GM18499 (cell line): Measurements from ENCODE around the gene DHX32.

Experiments
- ATAC-seq: cut with Tn5 transposase; IDR thresholded peaks from one replicate; pipeline ENCODE4 v1.9.1; 2021; ENCODE audit warnings: moderate number of reproducible peaks; ENCODE audit not compliant: insufficient read depth, unreplicated experiment

DHX32 gene

GRCh38 chr10:125850766-125851731 is 30.0 kb downstream of the DHX32 start:
- ATAC-seq = no peak

DNA sequence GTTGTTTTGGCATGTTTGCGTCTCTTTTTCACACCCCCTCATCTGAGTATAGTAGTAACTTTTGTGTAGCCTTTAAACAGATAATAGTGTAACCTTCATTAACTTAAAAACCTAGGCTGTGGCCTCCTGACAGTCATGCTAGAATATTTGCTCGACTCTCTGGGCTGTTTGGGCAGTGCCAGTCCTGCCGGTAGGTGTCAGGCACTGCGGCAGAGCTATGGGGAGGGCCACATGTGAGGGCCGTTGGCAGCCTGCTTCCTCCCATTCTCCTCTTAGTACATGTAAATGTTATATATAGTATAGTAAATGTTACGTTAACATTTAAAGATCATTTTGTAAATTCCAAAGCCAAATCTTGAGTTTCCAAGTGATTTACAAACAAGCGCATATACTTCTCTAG is 31.6 kb downstream of the DHX32 start:
- ATAC-seq = no peak

DNA sequence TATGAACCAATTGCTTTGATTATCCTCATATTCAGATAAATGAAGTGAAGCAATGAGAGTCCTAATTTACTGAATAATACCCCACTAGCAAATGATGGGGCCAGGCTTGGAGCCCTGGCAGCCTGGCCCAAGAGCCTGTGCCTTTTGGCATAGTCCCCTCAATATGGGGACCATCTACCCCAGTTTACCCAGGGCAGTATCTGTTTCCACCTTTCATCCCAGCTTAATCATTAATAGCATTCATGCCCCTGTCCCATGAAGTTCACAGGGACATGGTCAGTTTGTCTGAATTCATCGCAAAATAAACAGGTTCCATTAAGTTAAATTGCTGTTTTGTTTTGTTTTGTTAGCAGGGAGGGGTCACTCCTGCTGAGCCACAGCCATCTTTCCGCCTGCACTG is 32.2 kb downstream of the DHX32 start:
- no peak for ATAC-seq

DNA sequence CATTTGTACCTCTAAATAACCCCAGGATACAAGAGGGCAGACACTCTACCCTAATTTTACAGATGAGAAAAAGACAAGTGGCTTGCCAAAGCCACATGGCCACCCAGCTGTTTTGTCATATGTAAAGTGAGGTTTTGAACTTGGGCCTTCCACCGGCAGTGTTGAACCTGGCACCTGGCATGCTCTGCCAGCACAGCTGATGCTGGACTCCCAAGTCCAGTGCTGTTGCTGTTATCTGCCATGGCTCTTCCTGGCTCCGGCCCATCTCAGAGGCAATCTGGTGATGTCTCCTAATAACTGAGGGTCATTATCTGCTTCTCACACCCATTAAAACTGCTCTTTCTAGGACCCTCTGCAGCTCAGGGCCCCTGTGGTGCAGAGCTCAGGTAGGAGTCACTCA is 32.7 kb downstream of the DHX32 start:
- ATAC-seq = no peak

GRCh38 chr10:125846894-125847293 is 34.2 kb downstream of the DHX32 start:
- no peak for ATAC-seq

DNA sequence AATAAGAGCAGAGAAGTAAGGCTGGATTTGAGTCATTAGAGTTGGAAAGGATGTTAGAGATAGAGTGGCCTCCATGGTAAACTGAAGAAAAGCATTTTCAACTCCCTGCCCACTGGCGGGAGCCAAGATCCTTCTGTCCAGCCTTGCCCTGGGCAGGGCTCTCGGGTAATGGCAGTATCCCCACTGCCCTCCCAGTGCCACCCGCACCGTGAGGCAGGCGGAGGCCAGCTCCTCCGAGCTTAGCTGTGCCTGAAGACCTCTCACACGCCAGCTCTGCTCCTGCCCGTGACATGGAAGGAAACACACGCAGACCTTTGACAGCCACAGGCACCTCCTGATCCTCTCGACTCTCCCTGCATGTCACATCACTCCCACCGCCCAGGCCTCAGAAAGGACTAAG is 35.5 kb downstream of the DHX32 start:
- no peak for ATAC-seq

DNA sequence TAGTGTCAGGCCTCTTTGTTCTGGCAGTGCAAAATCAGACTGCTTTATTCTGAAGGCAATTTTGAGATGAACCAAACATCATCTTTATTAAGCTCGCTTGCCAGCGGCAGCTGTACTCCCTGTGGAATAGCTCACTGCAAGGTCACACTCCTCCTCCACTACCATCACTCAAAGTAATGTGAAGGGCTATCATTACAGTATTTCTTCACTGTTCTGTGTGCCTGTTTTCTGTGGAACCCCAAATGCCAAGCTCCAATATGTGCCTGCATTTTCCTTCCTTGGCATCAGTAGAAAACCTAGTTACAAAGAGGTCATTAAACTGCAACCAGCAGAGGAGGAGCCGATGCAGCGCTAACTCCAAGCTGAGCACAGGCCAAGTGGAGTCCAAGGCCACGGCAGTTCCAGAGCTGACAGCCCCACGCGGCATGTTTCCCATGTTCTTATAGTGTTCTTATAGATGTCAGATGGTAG is 36.3 kb downstream of the DHX32 start:
- no peak for ATAC-seq

DNA sequence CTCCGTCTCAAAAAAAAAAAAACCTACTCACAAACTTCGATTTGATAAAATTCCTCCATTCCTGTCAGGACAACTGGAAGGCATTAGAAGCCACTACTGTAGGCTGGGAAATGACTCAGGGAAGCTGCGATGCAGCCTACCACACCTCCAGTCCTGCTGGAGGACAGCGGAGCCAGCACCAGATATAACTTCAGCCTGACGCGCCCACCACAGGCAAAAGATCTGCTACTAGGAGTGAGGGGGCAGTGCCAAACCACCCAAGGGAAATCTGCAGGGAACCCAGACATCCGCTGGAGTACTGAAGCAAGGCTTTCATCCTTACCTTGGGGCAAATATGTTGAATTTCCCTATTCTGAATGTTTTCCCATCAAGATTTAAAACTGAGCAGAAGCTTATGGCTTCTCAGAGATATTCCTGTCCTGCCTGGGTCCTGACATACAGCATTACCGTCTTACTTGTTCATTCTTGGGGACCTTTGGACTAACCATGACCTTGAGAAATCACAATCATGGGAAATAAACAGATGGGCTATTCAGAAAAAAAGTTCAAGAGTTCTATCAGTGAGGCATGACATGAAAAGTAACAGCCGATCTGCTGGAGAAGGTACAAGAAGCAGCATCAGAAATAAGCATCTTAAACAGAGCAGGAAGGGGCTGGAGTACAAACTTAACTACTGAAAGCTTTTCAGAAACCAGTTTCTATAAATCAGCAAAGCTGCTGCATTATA is 37.3 kb downstream of the DHX32 start:
- no peak for ATAC-seq

DNA sequence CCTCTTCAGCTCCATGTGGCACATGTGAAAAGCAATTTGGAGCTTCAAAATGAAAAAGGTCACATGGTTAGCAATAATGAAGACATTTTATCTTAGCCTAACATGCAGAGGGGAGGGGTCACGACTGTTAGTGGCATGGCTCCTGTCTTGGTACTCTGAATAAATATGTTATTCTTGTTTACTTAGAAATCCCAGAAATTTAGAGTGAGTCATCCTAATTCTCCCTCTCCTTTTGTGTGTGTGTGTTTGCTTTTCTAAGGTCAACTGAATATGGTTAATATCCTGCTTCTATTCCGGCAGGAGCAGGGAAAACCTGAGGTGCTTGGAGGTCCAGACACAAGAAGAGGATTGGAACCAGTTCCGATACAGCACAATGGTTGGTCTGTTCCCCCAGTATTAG is 40.1 kb downstream of the DHX32 start:
- ATAC-seq = no peak

DNA sequence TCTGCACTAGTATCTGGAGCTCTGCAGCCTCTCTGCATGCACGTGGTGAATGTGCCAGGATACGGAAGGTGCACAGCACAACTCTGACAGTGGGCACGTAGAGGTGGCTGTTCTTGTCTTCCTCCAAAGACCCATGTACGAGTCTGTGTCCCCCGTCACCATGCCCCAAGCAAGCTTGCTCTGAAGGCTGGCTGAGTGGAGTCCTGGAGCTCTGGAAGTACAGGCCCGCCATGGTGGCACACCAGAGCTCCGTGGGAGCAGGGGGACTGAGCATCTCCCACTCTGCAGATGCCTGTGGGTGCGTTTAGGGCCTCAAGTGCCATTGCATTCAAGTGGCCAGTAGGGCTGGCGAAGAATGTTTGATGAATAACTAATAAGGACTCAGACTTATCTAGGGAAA is 40.7 kb downstream of the DHX32 start:
- ATAC-seq = no peak

GRCh38 chr10:125838802-125839575 is 42.1 kb downstream of the DHX32 start:
- ATAC-seq = no peak

- no peak for ATAC-seq
Measured at GRCh38 chr10:125836746-125837145, 44.3 kb downstream of the DHX32 start.

- ATAC-seq = no peak
Measured at GRCh38 chr10:125828311-125828710, 52.8 kb downstream of the DHX32 start.

DNA sequence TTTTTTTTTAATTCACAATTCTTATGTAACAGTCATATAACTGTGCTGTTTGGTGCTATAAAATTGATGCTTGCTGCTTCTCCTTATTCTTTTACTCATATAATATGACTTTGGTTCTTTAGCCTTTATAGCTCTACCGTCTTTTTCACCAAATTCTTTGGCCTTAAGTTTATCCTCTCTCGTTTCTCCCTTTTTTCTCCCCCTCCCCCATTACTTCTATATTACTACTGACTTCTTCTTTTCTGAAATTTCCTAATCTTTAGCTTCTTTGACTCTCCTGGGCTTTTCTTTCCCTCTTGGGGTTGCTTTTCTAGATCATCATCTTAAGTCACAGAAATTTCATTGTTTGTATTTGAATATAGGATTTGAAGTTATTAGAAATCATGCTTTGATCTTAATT is 54.0 kb downstream of the DHX32 start:
- no peak for ATAC-seq

GRCh38 chr10:125824736-125825135 is 56.4 kb downstream of the DHX32 start:
- no peak for ATAC-seq

GRCh38 chr10:125823663-125824251 is 57.3 kb downstream of the DHX32 start:
- no peak for ATAC-seq

- peak; percentile 44 for ATAC-seq
Measured at GRCh38 chr10:125822878-125823662, 58.0 kb downstream of the DHX32 start, which contains the start of the genes BCCIP and UROS. Gene BCCIP (plus strand): TSS chr10:125823546. CDS start chr10:125823558, 12 bp downstream. Gene UROS (minus strand): TSS chr10:125823258. CDS start chr10:125816499, 6,759 bp downstream.

DNA sequence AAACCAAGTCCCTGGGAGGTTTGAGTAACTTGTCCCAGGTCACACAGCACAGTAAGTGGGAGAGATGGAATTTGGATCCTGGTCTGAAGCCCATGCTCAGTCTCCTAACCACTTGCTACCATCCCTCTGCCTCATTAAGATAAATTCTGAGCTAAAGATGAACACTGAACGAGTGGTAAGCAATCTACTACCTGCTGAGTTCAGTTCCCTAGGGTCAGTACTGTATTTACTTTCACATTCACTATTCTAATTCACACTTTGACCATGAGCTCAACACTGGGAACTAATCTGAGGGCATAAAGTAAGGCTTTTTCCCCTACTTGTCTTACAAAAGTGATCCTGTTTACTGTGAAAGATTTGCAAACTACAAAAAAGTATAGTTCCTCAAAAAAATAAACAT is 60.4 kb downstream of the DHX32 start:
- peak; percentile 44 for ATAC-seq

DNA sequence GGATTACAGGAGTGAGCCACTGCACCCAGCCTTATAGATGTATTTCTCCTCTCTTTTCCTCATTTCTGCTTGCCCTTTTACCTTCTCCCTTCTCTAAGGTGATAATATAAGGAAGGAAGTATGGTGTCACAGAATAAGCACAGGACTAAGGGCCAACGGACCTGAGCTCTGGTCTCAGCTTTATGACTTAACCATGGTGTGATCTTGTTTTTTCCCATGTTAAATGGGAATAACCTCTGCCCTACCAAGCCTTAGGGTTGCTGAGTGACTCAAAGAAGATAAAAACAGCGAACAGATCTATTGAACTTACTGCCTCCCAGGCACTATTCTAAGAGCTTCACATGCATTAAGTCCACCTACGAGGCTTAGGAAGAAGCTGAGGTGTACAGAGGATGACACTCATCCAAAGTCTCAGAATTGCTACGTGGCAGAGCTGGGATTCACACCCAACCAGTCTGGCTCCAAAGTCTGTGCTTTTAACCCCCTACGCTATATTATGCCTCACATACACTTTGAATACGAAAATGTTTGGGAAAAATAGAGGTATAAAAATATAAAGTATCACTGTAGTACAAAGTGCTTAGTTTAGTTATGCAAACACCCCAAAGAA is 63.6 kb downstream of the DHX32 start:
- ATAC-seq = no peak
